HG03432 (cell line): ENCODE data around the gene TMBIM4.
"Not testable (repeated sequence)": the region's sequence is repeated elsewhere in the genome, so short reads cannot be mapped to it uniquely, and the experiment has no call there.

Source experiments
- ATAC-seq: cut with Tn5 transposase; IDR thresholded peaks from one replicate; pipeline ENCODE4 v1.9.1; 2021; ENCODE audit warnings: mild to moderate bottlenecking, moderate library complexity; ENCODE audit not compliant: unreplicated experiment

The TMBIM4 gene, protein sequence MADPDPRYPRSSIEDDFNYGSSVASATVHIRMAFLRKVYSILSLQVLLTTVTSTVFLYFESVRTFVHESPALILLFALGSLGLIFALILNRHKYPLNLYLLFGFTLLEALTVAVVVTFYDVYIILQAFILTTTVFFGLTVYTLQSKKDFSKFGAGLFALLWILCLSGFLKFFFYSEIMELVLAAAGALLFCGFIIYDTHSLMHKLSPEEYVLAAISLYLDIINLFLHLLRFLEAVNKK

DNA sequence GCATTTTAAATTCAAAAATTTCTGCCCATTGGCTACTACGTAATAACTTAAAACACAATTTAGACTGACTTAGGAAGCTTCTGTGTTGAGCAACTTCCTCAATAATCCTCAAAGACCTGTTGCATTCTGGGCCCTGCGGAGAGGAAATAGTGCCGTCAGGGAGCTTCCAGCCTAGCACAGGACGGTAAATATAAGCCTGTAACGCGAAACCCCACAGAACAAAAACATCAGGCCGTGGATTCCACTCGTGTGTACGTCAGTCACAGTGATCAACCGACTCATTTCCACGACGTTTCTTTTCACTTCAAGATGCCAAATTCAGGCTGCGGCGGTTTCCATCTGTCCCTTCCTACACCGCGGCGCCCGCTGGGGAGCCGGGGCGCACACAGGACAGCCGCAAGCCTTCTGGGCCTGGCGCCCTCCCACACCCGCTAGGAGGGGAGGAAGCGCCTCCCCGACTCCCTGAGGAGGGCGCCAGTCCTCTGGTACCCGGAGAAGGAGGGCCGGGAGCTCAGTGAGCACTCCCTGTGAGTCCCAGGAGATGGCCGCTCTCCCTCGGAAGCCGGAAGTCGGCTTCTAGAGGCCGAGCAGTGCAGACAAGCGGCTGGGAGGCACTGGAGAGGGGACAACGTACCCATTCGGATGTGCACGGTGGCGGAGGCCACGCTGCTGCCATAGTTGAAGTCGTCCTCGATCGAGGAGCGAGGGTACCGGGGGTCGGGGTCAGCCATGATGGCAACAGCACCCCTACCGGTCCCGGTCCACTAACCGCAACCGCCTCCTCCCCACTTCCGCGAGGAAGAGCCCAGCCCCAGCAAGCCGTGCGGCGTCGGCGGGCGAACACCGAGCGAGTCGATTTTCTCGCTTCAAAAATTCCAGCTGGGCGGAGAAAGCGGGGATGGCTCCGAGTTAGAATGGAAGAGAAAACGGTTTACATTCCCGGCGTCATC, at the start of gene TMBIM4:
Gene TMBIM4, minus strand, starts transcription at position 776 of the 950 bp plus-strand sequence. Its CDS starts 45 bp downstream, at position 731.
- peak; percentile 91 for ATAC-seq

DNA sequence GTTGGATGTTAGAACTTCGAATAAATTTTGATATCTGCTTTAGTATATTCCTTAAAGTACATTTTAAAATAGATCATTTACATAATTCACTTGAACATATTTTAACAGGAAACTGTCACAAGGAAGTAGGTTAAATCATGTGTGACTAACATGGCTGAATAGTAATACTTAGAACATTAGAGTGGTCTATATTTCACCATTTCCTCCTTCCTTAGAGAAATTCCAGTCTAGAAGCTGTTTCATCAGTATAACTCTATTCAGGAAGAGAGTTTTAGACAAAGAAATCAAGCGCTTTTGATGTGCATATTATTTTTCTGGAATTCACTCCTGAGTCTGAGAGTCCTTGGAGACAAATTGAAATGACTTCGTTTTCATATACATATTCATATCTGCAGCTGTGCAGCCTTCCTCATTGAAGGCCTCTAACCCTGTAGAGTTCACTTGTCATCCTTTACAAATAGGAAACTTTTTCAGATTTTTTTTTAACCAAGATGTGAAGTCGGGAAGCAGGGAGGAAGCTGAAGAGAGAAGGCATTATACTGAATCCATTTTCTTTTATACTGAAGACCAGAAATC, 47.6 kb upstream of the TMBIM4 start:
- ATAC-seq: no peak

DNA sequence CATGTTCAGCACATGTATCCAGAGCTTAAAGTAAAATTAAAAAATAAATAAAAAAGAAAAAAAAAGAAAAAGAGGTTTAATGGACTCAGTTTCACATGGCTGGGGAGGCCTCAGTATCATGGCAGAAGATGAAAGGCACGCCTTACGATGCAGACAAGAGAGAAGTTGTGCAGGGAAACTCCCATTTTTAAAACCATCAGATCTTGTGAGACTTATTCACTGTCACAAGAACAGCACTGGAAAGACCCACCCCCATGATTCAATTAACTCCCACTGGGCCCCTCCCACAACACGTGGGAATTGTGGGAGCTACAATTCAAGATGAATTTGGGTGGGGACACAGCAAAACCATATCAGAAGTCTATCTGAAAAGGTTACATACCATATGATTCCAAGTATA, 43.2 kb upstream of the TMBIM4 start:
- not testable (repeated sequence) for ATAC-seq

DNA sequence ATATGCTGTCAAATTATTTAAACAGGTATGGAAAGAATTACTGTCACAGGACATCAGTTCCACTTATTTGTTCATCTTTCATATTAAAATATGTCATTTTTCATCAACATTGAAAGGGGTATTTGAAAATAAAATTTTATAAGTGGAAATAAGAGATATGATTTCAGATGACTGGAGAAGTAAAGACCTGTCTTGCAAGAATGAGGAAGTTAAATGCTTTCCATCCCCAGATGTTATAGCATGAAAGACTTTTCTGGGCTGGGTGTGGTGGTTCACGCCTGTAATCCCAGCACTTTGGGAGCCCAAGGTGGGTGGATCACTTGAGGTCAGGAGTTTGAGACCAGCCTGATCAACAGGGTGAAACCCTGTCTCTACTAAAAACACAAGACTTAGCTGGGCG, 41.8 kb upstream of the TMBIM4 start:
- ATAC-seq: not testable (repeated sequence)

DNA sequence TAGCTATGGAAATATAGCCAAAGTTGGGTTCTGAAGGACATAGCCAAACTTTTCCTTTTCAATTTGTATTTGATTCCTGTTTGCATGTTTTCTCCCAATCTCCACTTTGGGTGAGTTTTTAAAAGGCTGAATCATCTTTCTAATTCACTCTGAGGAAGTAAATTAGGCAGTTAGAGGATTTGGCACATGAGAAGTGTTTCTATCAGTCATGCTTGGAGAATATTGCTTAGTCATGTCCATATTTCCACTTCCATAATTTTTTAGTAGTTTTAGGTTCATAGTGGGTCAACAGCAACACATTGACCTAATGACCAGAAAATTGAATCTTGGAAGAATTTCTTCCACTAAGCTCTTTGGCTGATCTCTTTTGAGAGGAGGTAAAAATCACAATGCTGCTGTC, 41.0 kb upstream of the TMBIM4 start:
- no peak for ATAC-seq

DNA sequence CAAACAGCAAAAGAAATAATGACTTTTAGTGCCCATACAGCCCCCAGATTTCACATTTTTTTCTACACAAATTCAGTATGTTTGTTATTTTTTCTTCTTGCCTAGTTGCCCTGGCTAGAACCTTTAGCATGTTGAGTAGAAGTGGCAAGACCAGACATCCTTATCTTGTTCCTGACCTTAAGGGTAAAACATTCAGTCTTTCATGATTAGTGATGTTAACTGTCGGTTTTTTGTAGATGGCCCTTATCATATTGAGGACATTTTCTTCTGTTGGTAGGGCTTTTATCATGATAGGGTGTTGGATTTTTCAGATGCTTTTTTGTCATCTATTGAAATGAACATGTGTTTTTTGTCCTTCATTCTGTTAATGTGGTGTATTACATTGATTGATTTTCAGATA, 36.3 kb upstream of the TMBIM4 start:
- no peak for ATAC-seq

DNA sequence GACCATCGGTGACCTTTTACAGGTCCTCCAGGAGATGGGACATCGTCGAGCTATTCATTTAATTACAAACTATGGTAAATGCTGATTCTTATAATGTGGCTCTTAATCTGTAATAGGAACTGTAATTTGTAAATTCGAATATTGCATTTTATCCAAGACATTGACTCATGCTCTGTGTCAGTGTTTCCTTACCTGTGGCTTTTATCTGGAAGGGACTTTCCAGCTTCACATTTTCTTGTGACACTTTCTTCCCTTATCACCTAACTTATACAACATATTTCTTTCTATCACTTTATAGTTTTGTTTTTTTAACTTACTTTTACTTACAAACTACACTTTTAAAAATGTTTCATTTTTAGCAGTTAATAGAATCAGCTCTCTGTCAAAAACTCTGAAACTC, 34.0 kb upstream of the TMBIM4 start:
- ATAC-seq: peak; percentile 66

DNA sequence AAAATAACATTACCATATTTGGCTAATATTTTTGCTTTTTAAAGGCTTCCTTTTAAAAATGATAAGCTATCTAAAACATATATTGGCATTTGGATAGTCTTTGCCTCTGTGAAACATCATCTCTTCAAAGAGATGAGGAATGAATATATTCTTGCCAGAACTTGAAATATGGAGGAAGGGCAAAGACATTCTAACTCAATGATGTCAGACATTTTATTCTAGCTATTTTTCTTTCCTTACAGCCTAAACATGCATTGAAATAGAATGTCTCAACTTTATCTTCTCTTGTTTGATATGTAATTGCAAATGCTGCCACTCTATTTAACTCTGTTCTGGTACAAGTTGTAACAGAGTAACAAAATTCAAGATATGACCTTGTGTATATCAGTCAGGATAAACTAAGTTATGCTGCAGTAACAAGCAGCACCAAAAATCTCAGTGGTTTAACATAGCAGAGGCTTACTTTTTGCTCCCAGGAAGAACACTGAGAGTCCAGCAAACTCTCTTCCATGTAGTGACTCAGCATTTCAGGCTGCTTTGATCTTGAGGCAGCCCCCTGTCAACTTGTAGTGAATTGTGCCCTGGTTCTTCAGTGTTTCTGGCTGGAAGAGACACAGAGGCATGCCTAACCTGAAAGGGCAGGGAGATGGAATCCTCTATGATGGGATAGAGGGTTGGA, 30.2 kb upstream of the TMBIM4 start:
- no peak for ATAC-seq

DNA sequence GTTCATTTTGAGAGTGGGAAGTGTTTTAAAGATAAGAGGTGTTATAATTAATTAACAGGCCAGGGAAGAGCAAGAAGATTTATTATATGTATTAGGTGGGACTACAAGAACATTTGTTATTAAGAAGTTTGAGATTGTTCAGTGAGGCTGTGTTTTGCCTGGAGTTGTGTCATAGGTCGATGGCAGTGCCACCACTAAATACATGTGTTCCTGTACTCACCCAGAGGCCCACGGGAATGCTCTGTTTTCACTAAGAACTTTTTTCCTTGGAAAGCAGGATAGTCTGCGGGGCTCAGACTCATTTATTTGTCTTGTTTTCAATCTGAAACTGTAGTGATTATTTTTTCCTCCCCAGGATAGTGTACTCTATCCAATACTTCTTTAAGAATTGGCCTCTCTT, 29.3 kb upstream of the TMBIM4 start:
- ATAC-seq: no peak

DNA sequence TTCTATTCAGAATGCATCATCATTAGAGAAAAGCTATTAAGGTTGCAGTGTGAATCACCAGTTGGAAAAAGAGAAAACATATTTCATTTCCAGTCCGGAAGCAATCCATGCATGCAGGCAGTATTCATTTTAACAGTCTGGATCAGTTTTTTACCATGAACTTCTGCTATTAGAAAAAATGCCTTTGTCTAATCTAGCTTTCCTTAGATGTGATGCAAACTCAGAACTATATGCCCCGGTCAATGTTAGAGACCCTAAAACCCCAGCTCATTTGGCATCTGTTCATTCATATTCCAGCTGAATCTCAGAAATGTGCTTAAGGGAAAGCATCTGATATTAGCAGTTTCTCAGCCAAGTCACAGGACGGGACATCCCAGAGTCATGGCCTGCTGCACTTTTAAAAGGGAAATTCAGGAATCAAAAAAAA, 27.7 kb upstream of the TMBIM4 start:
- ATAC-seq: no peak

DNA sequence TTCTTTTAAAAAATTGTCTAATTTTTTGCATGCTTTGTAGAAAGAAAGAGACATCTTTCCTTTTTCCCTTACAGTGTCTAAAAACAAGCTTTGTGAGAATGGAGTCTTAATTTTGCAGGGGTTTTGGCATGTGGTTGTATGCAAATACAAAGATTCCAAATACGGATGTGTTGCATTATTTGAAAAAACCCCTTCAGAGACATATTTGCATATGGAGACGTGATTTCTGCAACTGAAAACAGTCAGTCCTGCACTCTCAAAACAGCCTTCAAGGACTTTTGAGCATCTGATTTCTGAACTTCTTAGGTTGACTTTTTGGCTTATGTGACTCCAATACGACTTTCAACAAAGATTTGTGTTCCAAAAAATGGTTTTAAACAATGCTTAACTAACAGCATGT, 27.0 kb upstream of the TMBIM4 start:
- ATAC-seq: peak; percentile 95

DNA sequence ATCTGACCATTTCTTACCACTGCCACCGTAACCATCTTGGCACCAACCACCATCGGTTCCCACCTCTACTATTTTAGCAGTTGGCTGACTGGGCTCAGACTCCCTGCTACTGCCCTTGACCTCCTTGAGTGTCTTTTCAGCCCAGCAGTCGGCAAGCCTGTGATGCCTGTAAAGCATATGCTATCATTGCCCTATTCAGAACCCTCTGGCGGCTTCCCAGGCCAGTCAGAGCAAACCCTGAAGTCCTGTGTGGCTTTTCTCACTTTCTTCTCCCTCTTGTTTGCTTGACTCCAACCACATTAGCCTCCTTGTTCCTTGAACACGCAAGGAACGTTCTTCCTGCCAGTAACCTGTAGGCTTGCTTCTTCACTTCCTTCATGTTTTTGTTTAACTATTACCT, 25.4 kb upstream of the TMBIM4 start:
- no peak for ATAC-seq

DNA sequence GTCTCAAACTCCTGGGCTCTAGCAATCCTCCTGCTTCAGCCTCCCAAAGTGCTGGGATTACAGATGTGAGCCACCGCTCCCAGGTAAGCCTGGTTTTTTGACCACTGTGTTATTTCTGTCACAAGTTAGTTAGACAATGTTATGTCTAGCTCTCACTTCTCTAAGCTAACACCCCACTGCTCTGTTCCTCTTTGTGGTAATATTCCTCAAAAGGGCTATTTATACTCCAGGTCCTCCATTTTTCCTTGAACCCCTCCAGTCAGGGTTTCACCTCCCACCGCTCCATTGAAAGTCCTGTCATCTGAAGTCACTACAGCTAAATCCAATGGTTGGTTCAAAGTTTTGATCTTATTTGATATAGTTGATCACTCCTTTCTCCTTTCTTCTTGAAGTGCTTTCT, 24.3 kb upstream of the TMBIM4 start:
- ATAC-seq: no peak

DNA sequence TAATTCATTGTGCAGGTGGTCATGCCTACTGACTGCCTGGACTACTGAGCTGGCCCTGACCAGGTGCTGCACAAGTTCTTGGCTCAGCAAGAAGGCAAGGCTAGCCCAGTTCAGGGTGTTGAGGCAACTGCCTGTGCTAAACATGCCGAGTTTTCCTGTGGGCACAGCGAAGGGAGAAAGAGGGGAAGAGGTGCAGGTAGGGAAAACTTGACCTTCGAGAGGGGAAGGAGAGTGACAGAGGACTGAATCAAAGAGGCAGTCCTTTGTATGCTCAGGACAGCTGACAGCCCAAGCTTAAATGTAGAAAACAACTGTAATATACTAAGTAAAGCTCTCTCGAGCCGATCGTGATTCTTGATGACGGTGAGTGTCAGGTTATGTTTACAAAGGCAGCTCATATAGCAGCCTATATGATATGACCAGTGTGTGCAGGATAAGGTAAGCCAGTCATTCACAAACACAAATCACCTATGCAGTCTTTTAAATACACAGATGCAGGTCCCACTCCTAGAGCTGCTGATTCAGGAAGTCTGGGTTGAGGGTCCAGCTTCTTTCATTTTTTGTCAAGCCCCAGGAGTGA, 21.8 kb upstream of the TMBIM4 start:
- ATAC-seq: no peak

DNA sequence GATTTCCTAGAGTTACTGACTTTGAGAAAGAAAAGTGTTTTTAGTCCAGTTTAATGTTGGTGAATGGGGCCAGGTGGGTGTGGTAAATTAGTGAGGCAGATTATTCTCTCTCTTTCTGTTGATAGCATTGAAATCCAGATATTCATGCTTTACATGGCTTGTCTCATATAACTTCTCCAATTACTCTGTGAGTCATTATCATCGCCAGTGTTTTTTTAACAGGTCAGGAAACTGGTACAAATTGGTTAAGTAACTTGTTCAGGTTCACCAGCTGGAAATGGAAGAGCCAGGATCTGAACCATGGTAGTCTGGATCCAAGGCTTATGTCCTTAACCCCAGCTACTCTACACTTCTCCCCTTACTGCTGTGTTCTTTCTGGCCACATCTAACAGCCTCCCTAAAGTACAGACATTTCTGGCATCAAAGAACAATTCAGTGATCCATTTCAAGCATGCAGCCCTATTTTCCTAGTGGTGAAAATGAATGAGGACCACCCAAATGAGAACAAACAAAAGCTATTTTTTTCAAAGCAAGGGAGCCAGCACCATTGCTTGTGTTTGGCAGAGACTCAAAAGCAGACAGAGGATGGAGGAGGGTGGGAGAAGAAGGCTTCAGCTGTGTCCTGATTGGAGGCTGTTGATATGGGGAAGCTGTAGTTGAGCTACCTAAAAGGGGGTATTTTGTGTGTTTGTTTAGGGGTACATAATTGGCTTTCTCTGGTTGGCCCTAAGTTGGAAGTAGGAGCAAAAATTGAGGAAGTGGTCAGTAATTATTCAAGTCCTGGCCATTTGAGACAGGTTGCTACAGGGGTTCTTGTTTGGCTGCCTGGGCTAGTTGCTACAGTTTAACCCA, 20.9 kb upstream of the TMBIM4 start:
- ATAC-seq: peak; percentile 28

DNA sequence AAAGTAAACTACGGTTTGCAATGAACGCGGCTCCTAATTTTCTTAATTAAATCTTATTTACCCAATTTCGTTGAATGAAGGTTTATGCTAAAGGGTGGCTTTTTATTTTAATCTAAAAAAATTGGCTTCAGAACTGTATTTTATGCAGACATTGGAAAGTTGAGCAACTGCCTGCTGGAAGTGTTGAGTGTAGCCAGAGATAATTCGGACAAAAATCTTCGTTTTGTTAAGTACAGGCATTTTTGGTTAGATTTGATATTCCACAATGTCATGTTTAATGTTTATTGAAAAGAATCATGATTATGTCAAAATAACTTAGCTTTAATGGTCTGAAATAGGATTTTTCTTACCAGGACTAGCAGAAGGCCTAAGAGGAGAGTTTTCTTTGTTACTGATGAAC, 20.1 kb upstream of the TMBIM4 start:
- no peak for ATAC-seq

DNA sequence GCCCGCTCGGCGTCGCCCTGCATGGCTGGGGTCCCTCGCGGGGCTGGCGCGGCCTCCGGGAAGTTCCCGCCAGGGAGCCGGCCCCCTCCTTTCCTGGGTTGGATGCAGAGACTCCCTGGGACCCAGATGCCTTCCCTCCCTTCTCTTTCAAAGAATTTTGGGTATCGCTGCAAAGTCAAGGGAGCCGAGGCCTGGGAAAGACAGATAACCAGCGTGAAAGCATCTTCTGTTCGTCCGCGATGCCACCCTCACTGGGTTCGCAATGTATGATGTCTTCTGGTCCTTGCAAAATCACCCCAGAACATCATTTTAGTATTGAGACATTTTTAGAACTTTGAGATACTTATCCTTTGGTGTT, 19.7 kb upstream of the TMBIM4 start:
- no peak for ATAC-seq

DNA sequence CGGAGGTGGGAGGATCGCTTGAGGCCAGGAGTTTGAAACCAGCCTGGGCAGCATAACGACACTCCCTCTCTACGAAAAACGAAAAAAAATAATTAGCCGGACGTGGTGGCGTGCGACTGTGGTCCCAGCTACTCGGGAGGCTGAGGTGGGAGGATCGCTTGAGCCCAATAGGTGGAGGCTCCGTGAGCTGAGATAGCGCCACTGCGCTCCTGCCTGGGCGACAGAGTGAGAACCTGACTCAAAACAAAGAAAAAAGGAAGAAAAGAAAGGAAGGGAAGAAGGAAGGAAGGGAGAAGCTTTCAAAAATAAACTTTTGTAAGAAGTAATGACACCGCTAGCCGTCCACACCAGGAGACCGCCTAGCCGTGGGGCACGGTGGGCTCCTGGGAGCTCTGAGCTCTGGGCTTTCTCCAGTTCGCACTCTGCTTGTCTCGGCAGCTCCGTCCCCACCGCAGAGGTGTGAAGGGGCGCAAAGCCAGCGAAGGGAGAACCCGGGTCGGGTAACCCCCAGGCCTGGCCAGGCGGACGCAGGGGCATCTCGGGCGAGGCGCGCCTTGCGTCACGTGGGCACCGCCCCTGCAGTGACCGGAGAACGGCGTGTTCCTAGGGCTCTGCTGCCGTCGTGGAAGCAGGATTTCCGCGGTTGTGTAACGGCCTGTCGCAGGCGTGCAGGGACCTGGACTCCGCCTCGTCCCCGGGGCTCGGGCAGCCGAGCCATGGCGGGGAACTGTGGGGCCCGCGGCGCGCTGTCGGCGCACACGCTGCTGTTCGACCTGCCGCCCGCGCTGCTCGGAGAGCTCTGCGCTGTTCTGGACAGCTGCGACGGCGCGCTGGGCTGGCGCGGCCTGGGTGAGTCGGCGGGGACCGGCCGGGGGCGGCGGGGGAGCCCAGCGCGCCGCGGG, 19.0 kb upstream of the TMBIM4 start, which contains the start of gene IRAK3:
Gene IRAK3, plus strand, starts transcription at position 631 of the 902 bp plus-strand sequence. Its CDS starts 86 bp downstream, at position 717.
- peak; percentile 78 for ATAC-seq

DNA sequence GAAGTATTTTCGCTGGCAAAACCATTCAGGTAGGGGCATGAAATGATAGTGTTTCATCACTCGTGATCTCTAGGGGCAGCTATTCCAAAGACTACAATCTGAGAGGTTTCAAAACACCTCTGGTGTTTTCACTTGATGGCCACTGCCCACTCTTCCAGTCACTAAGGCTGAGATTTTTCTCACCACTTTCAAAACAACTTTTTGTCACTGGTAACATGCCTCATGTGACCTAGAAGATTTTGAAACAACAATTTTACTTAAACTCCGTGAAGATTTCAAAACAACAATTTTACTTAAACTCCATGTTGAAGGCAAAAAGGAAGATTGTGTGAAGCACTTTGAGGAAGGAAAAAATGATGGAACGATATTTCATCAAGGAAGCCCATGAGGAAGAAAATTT, 18.0 kb upstream of the TMBIM4 start:
- ATAC-seq: no peak
